Putamen (tissue), 1 donor: ENCODE data around the gene SLC2A10.
"Not testable (repeated sequence)": the region's sequence is repeated elsewhere in the genome, so short reads cannot be mapped to it uniquely, and the experiment has no call there.

ENCODE experiments used
- DNase-seq: peaks from one replicate; pipeline ENCODE4 v3.0.0-alpha.2; 2016; ENCODE audit warnings: low spot score

Gene SLC2A10

GRCh38 chr20:46709459-46710152 lies at the start of gene SLC2A10:
TSS of gene SLC2A10 (plus strand) at chr20:46709649. CDS start at chr20:46709737, 88 bp downstream.
- no peak for DNase-seq

- no peak for DNase-seq
These were observed 49.0 kb upstream of the SLC2A10 start for GRCh38 chr20:46660487-46660886.

GRCh38 chr20:46661659-46662058 lies 47.8 kb upstream of the SLC2A10 start:
- no peak for DNase-seq

- DNase-seq, result no peak
These were observed 45.9 kb upstream of the SLC2A10 start for GRCh38 chr20:46663531-46663930.

GRCh38 chr20:46665602-46666001 lies 43.8 kb upstream of the SLC2A10 start:
- no peak for DNase-seq

- DNase-seq, result no peak
These were observed 43.1 kb upstream of the SLC2A10 start for GRCh38 chr20:46666306-46666705.

- no peak for DNase-seq
These were observed 42.5 kb upstream of the SLC2A10 start for GRCh38 chr20:46666818-46667515.

GRCh38 chr20:46670228-46670584 lies 39.2 kb upstream of the SLC2A10 start:
- no peak for DNase-seq

GRCh38 chr20:46670585-46671584 lies 38.6 kb upstream of the SLC2A10 start:
- no peak for DNase-seq

GRCh38 chr20:46671866-46672542 lies 37.4 kb upstream of the SLC2A10 start:
- no peak for DNase-seq

GRCh38 chr20:46672543-46673148 lies 36.8 kb upstream of the SLC2A10 start:
- no peak for DNase-seq

GRCh38 chr20:46673394-46674252 lies 35.8 kb upstream of the SLC2A10 start:
- no peak for DNase-seq

- no peak for DNase-seq
These were observed 35.0 kb upstream of the SLC2A10 start for GRCh38 chr20:46674253-46675083.

GRCh38 chr20:46676649-46677316 lies 32.7 kb upstream of the SLC2A10 start:
- not testable (repeated sequence) for DNase-seq

GRCh38 chr20:46677608-46678007 lies 31.8 kb upstream of the SLC2A10 start:
- no peak for DNase-seq

- DNase-seq, result no peak
These were observed 30.9 kb upstream of the SLC2A10 start for GRCh38 chr20:46678516-46678915.

GRCh38 chr20:46680684-46681031 lies 28.8 kb upstream of the SLC2A10 start:
- no peak for DNase-seq

- DNase-seq, result peak; percentile 65
These were observed 28.2 kb upstream of the SLC2A10 start for GRCh38 chr20:46681032-46681854.
